ENCODE results near the gene METTL6.

Gene METTL6

DNA sequence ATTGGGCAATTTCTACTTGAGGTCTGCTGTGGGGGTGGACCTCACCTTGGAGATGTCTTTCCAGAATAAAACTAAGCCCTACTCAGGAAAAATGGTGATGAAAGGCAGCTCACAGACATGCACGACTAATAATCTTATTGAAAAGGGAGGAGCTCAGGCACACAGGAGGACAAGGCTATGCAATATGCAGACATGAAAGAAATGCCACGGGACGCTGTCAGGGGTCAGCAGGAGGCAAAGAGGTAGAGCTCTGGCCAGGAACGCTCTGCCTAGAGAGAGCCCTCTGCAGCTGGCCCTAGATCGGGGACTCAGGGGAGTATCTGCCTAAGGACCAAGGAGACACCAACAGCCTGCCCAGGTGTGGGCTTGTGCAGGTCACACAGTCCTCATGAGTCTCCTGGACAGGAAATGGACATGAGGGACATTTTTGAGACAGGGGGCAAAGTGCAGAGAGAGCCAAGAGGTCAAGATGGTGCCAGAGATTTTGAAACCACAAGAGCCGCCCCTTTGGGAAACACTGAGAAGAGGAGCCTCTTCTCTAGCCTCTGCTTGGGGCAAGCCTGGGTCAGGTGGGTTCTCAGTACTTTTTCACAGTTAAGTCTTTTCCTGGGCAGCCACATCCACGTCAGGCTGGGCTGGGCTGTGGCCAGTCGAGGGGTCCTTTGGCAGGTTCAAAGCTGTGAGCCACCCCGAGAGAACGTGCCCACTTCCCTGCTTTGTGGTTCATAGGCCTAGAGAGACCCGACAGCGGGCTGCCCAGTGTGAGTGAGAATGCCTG, 23.3 kb upstream of the METTL6 start:
- FAIRE-seq: no peak
- TF ChIP-seq, protein P1, sequence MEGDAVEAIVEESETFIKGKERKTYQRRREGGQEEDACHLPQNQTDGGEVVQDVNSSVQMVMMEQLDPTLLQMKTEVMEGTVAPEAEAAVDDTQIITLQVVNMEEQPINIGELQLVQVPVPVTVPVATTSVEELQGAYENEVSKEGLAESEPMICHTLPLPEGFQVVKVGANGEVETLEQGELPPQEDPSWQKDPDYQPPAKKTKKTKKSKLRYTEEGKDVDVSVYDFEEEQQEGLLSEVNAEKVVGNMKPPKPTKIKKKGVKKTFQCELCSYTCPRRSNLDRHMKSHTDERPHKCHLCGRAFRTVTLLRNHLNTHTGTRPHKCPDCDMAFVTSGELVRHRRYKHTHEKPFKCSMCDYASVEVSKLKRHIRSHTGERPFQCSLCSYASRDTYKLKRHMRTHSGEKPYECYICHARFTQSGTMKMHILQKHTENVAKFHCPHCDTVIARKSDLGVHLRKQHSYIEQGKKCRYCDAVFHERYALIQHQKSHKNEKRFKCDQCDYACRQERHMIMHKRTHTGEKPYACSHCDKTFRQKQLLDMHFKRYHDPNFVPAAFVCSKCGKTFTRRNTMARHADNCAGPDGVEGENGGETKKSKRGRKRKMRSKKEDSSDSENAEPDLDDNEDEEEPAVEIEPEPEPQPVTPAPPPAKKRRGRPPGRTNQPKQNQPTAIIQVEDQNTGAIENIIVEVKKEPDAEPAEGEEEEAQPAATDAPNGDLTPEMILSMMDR (IDR thresholded peaks at IDR 0.05; ENCODE audit: insufficient read depth, missing control alignments): no peak
- DNase-seq (ENCODE audit: insufficient read length, low spot score): no peak

GRCh38 chr3:15449489-15450224, 22.3 kb upstream of the METTL6 start:
- TF ChIP-seq, protein P1 (IDR thresholded peaks at IDR 0.05; ENCODE audit: insufficient read depth, missing control alignments): no peak
- no peak for DNase-seq (ENCODE audit: insufficient read length, low spot score)
- no peak for FAIRE-seq

- DNase-seq (ENCODE audit: insufficient read length, low spot score): no peak
- no peak for FAIRE-seq
- TF ChIP-seq, protein P1 (IDR thresholded peaks at IDR 0.05; ENCODE audit: insufficient read depth, missing control alignments): no peak
Observed at GRCh38 chr3:15443826-15444524, 16.6 kb upstream of the METTL6 start.

DNA sequence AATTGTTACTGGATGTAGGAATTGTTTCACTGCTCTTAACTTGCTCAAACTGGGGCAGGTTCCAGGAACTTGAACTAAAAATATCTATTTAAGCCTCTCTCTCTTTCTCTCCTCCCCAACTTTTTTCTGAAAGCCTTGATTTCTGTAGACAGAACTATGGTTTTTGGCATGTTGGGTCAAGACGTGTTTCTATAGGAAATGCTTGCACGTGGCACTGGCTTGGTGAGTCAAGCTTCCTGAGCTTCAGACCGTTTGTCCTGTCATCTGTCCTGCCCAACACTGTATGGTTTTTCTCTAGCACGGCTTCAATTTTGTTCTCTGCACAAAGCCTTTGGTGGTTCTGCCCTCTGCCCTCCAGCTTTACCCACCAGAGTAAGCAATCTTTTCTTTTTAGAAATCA, 13.5 kb upstream of the METTL6 start:
- DNase-seq (ENCODE audit: insufficient read length, low spot score) (no peak), FAIRE-seq (no peak)
- TF ChIP-seq, protein P1 (IDR thresholded peaks at IDR 0.05; ENCODE audit: insufficient read depth, missing control alignments): no peak

DNA sequence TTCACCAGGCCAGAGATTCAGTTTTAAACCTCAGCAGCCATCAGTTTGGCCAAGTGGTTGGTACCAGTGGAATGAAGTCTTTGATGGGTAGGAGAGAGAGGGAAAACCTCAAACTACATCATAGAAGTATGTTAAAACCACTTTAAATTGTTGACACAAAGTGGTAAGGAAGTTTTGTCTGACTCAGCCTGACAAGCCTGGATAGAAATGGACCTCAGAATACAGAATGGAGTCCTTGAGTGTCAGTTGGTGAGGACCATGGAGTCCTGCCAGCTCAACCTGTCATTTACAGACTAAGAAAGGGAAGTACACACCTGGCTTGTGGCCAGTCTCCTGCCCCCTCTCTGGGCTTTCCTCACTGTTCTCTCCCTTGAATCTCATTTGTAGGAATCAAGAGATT, 12.1 kb upstream of the METTL6 start:
- no peak for FAIRE-seq
- TF ChIP-seq, protein P1 (IDR thresholded peaks at IDR 0.05; ENCODE audit: insufficient read depth, missing control alignments): no peak
- no peak for DNase-seq (ENCODE audit: insufficient read length, low spot score)

DNA sequence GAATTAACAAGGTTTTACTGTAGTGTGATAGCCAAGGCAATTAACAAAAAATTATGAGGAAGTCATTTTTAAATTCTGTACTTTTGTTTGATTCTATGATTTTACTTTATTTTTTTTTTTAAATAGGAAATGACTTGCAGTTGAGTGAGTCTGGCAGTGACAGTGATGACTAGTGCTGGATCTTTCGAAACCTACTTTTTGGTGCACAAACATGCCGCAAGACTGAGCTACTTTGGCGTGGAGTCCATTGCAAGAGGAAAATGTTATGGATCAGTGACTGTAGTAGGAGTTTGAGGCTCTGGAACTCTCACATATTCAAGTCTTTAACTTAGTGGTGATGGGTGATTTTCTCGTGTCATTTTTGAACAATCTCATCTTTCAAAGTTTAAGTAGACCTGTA, 11.6 kb upstream of the METTL6 start:
- TF ChIP-seq, protein P1 (IDR thresholded peaks at IDR 0.05; ENCODE audit: insufficient read depth, missing control alignments): no peak
- FAIRE-seq: no peak
- DNase-seq (ENCODE audit: insufficient read length, low spot score): no peak

Measured in D721Med (cell line).